NCI-H146 treated with DMSO at 0.1 percent for 48 hours (cell line): ENCODE measurements around the gene AMD1.

Experiments
- DNase-seq: peaks from one replicate; lab custom pipeline; 2025; ENCODE audit not compliant: unreplicated experiment; lab: John Stamatoyannopoulos, UW

AMD1 gene

GRCh38 chr6:110938171-110938570 is 63.6 kb downstream of the AMD1 start:
- DNase-seq = no peak

GRCh38 chr6:110939429-110940200 is 65.0 kb downstream of the AMD1 start:
- DNase-seq = no peak

- no peak for DNase-seq
Measured at GRCh38 chr6:110944681-110945151, 70.1 kb downstream of the AMD1 start.
